Activated T-cell treated with anti-CD3 and anti-CD28 coated beads for 48 hours (primary cell): Measurements from ENCODE around the gene NBEA.
"Not testable (repeated sequence)": the region's sequence is repeated elsewhere in the genome, so short reads cannot be mapped to it uniquely, and the experiment has no call there.

Source experiments
- DNase-seq: peaks from one replicate; pipeline ENCODE4 v3.0.0-alpha.2; 2020; ENCODE audit warnings: low read depth

The NBEA gene

GRCh38 chr13:35092251-35092650 lies 150.2 kb downstream of the NBEA start:
- no peak for DNase-seq

GRCh38 chr13:35092751-35093150 lies 150.7 kb downstream of the NBEA start:
- no peak for DNase-seq

- DNase-seq = no peak
Observed at GRCh38 chr13:35093356-35093755, 151.3 kb downstream of the NBEA start.

DNA sequence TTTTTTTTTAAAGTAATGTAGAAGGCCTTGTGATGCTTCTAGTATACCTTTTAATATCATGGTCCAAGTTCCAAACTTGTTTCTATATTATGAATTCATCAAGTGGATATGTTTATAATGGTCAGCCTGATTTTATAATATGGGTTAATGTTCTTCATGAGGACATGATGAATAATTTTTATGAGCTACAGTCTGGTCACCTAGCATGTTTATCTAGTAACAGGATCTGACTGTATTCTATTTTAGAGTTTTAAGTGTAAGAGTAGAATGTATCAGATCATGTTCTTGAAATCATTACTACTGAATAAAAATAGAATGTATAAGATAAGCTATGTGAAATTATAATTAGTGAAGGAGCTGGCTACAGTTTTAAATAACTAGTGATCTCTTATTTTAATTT lies 164.7 kb downstream of the NBEA start:
- DNase-seq = not testable (repeated sequence)

GRCh38 chr13:35107535-35107934 lies 165.5 kb downstream of the NBEA start:
- no peak for DNase-seq

DNA sequence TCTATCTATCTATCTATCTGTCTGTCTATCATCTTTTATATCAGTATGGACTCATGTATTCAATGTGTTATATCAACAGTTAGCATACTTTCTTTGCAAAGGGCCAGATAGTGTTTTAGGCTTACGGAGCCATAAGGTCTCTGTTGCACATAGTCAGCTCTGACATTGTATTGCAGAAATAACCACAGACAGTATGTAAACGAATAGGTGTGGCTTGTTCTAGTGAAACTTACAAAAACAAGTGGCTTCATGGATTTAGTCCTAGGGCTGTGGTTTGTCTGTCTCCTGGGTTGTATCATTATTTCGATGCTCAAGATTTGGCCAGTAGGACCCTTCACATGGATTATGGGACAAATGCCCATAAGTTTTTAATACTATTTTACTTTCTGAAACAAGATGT lies 171.5 kb downstream of the NBEA start:
- not testable (repeated sequence) for DNase-seq

- no peak for DNase-seq
Observed at GRCh38 chr13:35127466-35127865, 185.4 kb downstream of the NBEA start.

DNA sequence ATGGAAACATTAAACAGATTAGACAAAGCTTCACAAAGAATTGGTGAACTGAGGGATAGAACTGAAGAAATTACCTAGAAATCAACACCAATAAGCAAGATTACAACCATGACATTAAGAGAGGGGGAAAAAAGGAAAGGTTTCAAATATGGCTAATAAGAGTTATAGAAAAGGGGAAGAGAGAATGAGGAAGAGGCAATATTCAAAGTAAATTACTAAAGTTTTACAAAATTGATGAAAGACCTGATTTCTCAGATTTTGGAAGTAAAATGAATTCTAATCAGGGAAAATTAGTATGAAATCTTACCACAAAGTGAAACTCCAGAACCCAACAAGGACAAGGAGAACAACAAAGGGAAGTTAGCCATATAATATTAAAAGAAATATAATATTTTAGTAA lies 187.4 kb downstream of the NBEA start:
- DNase-seq = no peak

GRCh38 chr13:35131471-35131870 lies 189.4 kb downstream of the NBEA start:
- no peak for DNase-seq

DNA sequence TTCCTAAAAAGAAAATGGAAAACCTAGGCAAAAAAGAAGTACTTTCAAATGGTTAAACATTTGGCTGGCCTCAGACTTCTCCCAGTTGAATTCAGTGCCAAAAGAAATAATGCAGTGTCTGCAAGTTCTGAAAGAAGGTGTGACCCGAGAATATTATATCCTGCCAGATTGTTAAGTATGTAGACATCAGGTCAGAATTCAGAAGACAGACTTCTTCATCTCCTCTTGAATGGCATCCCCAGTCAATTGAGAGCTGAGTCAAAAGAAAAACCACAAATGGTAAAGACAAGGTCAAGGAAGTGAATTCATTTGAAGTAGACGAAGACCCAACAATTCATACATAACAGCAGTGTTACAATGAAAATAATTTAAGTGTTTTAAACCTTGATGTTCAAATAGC lies 194.5 kb downstream of the NBEA start:
- DNase-seq = no peak

DNA sequence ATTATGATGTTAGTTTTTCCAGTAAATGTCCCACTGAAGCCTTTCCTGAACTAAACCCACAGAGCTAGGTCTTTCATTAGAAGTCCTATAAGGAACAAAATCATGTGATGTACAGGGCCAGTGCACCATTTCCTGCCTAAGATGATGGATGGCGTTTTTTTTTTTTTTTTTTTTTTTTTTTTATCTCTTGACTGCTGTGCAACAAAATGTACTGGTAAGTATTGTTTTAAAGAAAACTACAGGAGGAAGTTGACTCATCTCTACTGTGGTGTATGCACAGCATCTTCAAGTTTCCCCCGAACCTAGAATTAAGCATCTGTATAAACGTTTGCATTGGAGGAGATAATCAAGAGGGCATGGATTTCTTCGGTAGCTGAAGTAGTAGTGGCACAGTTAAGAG lies 197.5 kb downstream of the NBEA start:
- DNase-seq = no peak

- no peak for DNase-seq
Observed at GRCh38 chr13:35140321-35140720, 198.3 kb downstream of the NBEA start.

- DNase-seq = no peak
Observed at GRCh38 chr13:35140831-35141230, 198.8 kb downstream of the NBEA start.

DNA sequence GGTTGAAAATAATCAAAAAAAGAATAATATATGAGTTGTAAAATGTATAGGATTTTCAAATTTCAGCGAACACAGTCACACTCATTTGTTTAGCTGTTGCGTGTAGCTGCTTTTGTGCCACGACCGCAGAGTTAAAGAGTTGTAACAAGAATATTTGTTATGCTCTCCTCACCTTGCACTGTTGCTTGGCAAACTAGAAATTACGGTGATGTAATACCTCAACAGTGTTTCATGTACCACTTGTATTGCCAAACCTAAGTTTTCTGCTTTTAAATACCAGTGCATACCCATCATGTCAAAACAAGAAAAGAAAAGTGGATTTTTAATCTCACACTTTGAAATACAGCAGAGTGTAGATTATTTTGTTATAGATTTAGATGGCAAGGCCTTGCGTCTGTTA lies 201.1 kb downstream of the NBEA start:
- no peak for DNase-seq

DNA sequence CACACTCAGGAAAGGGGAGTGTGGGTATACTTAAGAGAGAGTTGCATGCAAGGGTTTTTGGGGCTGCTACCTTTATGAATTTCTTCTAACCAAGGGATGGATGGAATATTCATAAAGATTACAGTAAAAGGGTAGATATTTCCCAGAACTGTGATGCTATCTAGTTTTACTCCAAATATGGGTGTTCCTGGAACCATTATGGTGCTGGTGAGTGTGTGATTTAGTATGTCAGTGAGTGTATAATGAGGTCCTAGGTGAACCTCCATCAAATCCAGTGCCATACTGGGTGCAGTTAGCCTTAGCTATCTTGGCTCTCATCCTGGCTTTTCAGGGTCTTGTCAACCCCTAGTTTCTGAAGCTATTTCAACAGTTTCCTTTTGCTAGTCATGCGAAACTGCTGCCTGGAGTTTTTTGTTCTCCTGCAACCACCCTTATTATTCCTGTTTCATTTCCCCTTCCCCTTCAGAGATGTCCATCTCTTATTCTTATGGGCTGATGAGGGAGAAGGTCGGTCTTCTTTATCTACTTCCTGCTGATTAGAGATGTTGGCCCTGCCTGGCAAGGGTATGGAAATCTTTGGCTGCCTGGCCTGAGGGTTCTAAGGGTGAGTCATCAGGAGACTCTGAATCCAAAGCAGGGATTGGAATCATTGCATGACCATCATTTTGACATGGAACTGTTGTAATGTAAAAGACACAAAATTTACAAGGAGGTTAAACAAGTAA lies 202.3 kb downstream of the NBEA start:
- DNase-seq = no peak

GRCh38 chr13:35146686-35147085 lies 204.6 kb downstream of the NBEA start:
- no peak for DNase-seq

- peak; percentile 6 for DNase-seq
Observed at GRCh38 chr13:35157143-35157755, 215.2 kb downstream of the NBEA start.

DNA sequence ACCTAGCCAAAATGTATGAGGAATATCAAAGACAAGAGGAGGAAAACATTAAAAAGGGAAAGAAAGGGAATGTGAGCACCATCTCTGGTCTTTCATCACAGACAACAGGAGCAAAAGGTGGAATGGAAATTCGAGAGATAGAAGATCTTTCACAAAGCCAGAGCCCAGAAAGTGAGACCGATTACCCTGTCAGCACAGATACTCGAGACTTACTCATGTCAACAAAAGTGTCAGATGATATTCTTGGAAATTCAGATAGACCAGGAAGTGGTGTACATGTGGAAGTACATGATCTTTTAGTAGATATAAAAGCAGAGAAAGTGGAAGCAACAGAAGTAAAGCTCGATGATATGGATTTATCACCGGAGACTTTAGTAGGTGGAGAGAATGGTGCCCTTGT lies 217.0 kb downstream of the NBEA start:
- DNase-seq = no peak

DNA sequence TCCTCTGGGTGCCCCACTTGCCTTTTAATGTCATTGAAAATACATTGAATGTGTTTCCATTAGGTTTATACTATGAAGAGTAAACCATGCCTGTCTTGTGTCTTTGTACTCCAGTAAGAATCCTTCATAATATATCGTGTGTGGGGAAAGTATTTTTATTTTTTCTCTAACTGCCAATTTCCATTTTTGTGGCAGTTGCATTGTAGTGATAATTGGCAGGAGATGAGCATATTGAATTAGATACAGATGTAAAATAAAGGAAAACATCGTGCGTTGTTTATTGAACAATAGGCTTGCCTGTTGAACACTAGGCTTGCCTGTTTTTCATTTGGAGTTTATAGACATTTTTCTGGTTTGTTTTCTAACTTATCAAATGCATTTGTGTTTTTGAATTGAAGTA lies 218.8 kb downstream of the NBEA start:
- DNase-seq = no peak

DNA sequence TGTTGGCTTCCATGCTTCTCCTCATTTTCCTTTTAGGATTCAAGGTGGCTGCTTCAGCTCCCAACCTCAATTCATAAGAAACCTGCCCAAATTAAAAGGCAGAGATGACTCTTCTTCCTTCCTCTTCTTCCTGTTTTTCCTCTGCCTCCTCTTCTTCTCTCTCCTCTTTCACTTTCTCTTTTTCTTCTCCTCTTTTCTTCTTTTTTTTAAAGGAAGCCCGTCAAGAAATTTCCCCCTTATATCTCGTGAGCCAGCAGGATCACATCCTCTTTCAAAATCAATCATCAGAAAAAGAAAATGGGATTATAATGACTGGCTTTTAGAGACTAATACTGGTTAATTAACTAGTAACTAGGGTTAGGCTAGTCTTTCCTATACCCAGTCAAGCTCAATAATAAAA lies 220.3 kb downstream of the NBEA start:
- no peak for DNase-seq

GRCh38 chr13:35163674-35164073 lies 221.6 kb downstream of the NBEA start:
- DNase-seq = no peak

DNA sequence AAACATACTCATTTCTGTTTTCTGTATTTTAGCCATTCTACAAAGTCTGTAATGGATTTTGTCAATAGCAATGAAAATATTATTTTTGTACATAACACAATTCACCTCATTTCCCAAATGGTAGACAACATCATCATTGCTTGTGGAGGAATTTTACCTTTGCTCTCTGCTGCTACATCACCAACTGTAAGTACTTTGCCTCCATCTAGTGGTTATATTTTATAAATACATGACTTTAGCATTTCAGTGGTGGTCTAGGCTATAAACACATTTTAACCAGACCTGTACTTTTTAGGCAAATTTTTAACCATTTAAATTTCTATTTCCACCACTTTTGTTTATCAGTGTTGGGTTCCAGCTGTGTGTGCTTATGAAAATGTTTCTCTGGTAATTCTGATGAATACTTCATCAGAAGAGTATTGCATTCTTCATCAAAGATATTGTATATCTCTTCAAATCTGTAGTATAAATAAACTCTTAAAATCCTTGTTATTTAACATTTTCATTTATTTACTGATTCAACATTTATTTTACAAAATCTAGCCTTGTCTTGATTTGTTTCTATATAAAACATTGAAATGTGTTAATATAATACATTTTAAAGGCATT lies 222.4 kb downstream of the NBEA start:
- no peak for DNase-seq

- no peak for DNase-seq
Observed at GRCh38 chr13:35165205-35165604, 223.1 kb downstream of the NBEA start.

DNA sequence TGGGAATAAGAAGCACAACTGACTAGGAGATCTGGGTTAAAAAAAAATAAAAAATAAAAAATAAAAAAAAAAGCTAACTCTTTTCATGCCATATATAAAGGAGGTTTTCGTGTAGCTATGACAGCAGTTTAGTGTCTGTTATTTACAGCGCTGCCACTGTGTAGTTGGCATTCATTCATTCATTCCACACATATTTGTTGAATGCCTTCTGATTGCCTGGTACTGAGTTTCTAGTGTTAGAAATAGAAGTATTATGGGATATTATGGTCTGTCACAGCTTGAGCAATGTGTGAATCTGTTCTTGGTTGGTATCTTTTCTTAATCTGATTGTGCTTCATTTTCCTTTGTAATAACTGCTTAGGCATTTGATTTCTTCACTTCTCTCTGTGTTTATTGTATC lies 237.4 kb downstream of the NBEA start:
- DNase-seq = no peak
